Measurements from ENCODE around the gene NRAS. TPM values are rescaled to one million over a fixed set of nuclear protein-coding genes. Genes with fewer than 3 reads are reported as not detected.

Gene NRAS
- polyA plus RNA-seq, 2 donors, result 12.7 to 12.8 TPM

DNA sequence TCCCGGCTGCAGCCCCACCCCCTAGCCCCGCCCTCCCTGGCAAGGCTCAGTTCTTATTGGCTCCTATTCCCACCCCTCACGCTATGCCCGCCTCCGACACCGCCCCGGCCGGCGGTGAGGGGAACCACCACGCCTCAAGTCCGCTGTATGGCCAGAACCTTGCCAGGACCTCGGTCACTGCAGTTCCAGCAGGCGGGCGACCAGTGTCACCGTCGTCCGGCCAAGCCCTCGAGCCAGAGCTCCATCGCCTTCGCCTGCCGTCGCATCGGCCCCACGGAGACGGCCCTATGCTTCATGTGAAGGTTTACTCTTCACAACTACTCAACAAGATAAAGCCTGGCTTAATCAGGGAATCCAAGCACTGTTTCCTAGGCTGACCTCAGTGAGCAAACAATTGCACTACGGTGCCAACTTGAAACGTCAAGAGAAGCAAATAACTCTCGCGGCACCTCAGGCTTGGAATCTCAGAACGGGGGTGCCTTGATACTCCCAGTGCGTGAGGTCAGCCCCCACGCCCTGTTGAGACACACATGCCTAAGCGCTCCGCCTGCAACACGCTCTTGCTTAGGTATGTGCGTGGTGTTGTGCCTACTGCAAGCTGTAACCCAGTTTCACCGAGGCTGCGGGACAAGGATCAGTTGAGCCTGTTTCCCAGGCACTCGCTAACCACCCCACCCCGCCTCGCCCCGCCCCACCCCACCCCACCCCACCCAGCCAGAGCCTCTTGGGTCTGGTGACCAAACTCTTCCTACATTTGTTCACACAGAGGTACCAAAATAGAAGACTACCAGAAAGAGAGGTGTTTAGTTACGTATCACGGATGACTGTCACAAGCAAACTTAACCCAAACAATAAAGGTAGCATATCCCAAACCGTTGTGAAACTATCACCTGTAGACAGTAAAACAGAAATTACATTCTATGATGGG, 46.2 kb downstream of the NRAS start:
- no peaks in the 10 kb centered on the region for H3K9me3 ChIP-seq (ENCODE audit: control insufficient read depth in 2 of 2, insufficient read depth in 1 of 2, low read depth in 1 of 2, low read length in 1 of 2)
- no peaks in the 10 kb centered on the region for H3K36me3 ChIP-seq (ENCODE audit: control insufficient read depth in 2 of 2, insufficient read depth in 2 of 2, low read length in 1 of 2)
- H3K27ac ChIP-seq (ENCODE audit: low read depth in 2 of 2, low read length in 1 of 2), result peak overlapping the region; percentile 86 to 99
- WGBS, 2 donors, result 2 to 4% methylated on average over 44 to 45 of the region's 45 CpGs
- no peaks in the 10 kb centered on the region for H3K27me3 ChIP-seq (ENCODE audit: control insufficient read depth in 1 of 2, insufficient read depth in 2 of 2, low read length in 2 of 2)
- H3K4me3 ChIP-seq (ENCODE audit: low read depth in 1 of 2, low read length in 2 of 2), result peak overlapping the region; percentile 88 to 91
- no peaks in the 10 kb centered on the region for H3K4me1 ChIP-seq (ENCODE audit: control insufficient read depth in 2 of 2, insufficient read depth in 2 of 2, low read length in 1 of 2)

DNA sequence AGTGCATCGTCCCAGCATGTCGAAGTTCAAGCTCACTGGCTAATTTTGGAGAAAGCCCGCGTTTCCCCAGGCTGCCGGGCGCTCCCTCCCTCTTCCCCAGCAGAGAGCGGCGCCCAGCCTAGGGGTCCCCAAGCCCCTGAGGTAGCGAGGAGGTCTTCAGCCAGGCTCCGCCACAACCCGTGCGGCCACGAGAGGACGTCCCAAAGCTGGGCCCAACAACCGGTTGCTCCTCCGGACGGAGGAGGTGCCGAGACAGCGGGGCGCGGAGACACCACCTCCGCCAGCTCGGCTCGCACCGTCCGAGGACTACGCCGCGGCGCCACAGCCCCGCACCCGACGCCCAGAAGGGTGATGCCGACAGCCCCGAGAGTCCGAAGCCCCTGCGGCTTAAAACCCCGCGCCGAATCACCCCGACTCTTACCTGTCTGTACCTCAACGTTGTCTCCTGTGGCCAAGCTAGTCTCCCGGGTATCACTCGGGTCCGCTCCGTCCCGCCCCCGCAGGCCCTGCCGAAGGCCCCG, 46.9 kb downstream of the NRAS start, which contains the start of gene DENND2C:
Gene DENND2C, minus strand, starts transcription at position 488 of the 521 bp plus-strand sequence. CDS start 44,065 bp downstream, outside the sequence.
- Histone ChIP-seq H3K36me3 (ENCODE audit: control insufficient read depth in 2 of 2, insufficient read depth in 2 of 2, low read length in 1 of 2) (no peaks in the 10 kb centered on the region), H3K9me3 (ENCODE audit: control insufficient read depth in 2 of 2, insufficient read depth in 1 of 2, low read depth in 1 of 2, low read length in 1 of 2) (no peaks in the 10 kb centered on the region), H3K4me3 (ENCODE audit: low read depth in 1 of 2, low read length in 2 of 2) (peak within 1 kb of the TSS; percentile 88 to 91), H3K27ac (ENCODE audit: low read depth in 2 of 2, low read length in 1 of 2) (peak within 1 kb of the TSS; percentile 86 to 99), H3K27me3 (ENCODE audit: control insufficient read depth in 1 of 2, insufficient read depth in 2 of 2, low read length in 2 of 2) (no peaks in the 10 kb centered on the region), H3K4me1 (ENCODE audit: control insufficient read depth in 2 of 2, insufficient read depth in 2 of 2, low read length in 1 of 2) (no peaks in the 10 kb centered on the region)
- WGBS, 2 donors, result 1% methylated on average over 49 to 50 of the region's 50 CpGs

- 32 to 34% methylated on average over 13 of the region's 13 CpGs for WGBS, 2 donors
- H3K27ac ChIP-seq (ENCODE audit: low read depth in 2 of 2, low read length in 1 of 2), result peak overlapping the region; percentile 86 to 99
- no peaks in the 10 kb centered on the region for H3K36me3 ChIP-seq (ENCODE audit: control insufficient read depth in 2 of 2, insufficient read depth in 2 of 2, low read length in 1 of 2)
- no peaks in the 10 kb centered on the region for H3K9me3 ChIP-seq (ENCODE audit: control insufficient read depth in 2 of 2, insufficient read depth in 1 of 2, low read depth in 1 of 2, low read length in 1 of 2)
- peak overlapping the region; percentile 88 to 91 for H3K4me3 ChIP-seq (ENCODE audit: low read depth in 1 of 2, low read length in 2 of 2)
- no peaks in the 10 kb centered on the region for H3K27me3 ChIP-seq (ENCODE audit: control insufficient read depth in 1 of 2, insufficient read depth in 2 of 2, low read length in 2 of 2)
- H3K4me1 ChIP-seq (ENCODE audit: control insufficient read depth in 2 of 2, insufficient read depth in 2 of 2, low read length in 1 of 2), result no peaks in the 10 kb centered on the region
These were observed 47.6 kb downstream of the NRAS start for GRCh38 chr1:114668784-114669561.

DNA sequence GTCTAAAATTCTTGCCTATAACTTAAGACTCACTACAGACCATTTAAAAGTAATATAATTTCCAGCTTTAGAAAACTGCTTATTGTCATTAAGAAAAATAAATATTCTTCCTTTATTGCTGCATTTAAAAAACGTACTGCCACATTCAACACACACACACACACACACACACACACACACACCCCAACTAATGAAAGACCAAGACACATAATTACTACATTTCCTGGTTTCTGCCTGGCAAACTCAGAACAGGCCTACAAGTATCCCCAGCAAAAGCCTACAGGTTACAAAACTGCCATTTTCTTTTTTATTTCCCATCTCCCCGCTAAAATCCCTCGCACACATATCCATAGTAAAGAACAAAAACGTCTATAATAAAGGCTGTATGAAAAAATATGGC, 48.2 kb downstream of the NRAS start:
- Histone ChIP-seq H3K4me3 (ENCODE audit: low read depth in 1 of 2, low read length in 2 of 2) (peak overlapping the region in 1 of 2 donors; percentile 88), H3K4me1 (ENCODE audit: control insufficient read depth in 2 of 2, insufficient read depth in 2 of 2, low read length in 1 of 2) (no peaks in the 10 kb centered on the region), H3K27ac (ENCODE audit: low read depth in 2 of 2, low read length in 1 of 2) (peak overlapping the region; percentile 49 to 56), H3K27me3 (ENCODE audit: control insufficient read depth in 1 of 2, insufficient read depth in 2 of 2, low read length in 2 of 2) (no peaks in the 10 kb centered on the region), H3K9me3 (ENCODE audit: control insufficient read depth in 2 of 2, insufficient read depth in 1 of 2, low read depth in 1 of 2, low read length in 1 of 2) (no peaks in the 10 kb centered on the region), H3K36me3 (ENCODE audit: control insufficient read depth in 2 of 2, insufficient read depth in 2 of 2, low read length in 1 of 2) (no peaks in the 10 kb centered on the region)
- WGBS, 2 donors, result 63 to 80% methylated on average over 4 of the region's 4 CpGs

- Histone ChIP-seq H3K27me3 (ENCODE audit: control insufficient read depth in 1 of 2, insufficient read depth in 2 of 2, low read length in 2 of 2) (no peaks in the 10 kb centered on the region), H3K4me3 (ENCODE audit: low read depth in 1 of 2, low read length in 2 of 2) (peak overlapping the region in 1 of 2 donors; percentile 31), H3K27ac (ENCODE audit: low read depth in 2 of 2, low read length in 1 of 2) (no peak overlapping the region), H3K9me3 (ENCODE audit: control insufficient read depth in 2 of 2, insufficient read depth in 1 of 2, low read depth in 1 of 2, low read length in 1 of 2) (no peaks in the 10 kb centered on the region), H3K36me3 (ENCODE audit: control insufficient read depth in 2 of 2, insufficient read depth in 2 of 2, low read length in 1 of 2) (no peaks in the 10 kb centered on the region), H3K4me1 (ENCODE audit: control insufficient read depth in 2 of 2, insufficient read depth in 2 of 2, low read length in 1 of 2) (no peaks in the 10 kb centered on the region)
- 89 to 92% methylated on average over 3 of the region's 3 CpGs for WGBS, 2 donors
These were observed 49.6 kb downstream of the NRAS start for GRCh38 chr1:114666954-114667353.

DNA sequence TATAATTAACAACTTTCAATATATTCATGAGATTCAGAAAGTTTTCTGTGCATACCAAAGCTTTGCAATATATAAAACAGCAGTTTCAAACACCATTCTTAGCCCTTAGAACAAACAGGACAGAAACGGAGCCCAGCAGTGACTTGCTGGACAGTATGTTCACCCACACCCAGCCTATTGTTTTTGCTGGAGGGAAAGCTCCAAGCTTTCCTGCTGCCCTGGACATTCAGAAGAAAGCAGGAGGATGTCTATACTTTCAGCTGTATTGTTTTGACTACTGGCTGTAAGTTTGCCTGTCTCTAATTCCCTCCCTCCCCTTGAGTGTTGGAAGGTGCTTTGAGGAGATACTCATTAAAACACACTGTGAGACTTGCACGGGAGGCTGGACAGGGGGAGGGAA, 56.3 kb downstream of the NRAS start:
- Histone ChIP-seq H3K9me3 (ENCODE audit: control insufficient read depth in 2 of 2, insufficient read depth in 1 of 2, low read depth in 1 of 2, low read length in 1 of 2) (no peaks in the 10 kb centered on the region), H3K27me3 (ENCODE audit: control insufficient read depth in 1 of 2, insufficient read depth in 2 of 2, low read length in 2 of 2) (no peaks in the 10 kb centered on the region), H3K4me1 (ENCODE audit: control insufficient read depth in 2 of 2, insufficient read depth in 2 of 2, low read length in 1 of 2) (no peaks in the 10 kb centered on the region), H3K36me3 (ENCODE audit: control insufficient read depth in 2 of 2, insufficient read depth in 2 of 2, low read length in 1 of 2) (no peaks in the 10 kb centered on the region), H3K4me3 (ENCODE audit: low read depth in 1 of 2, low read length in 2 of 2) (no peak overlapping the region), H3K27ac (ENCODE audit: low read depth in 2 of 2, low read length in 1 of 2) (no peak overlapping the region)
- 32 to 42% methylated on average over 2 of the region's 2 CpGs for WGBS, 2 donors

Other genes starting within 250 kb of the NRAS start
- 10 to 100 TPM in 1 of 2 donors, 1 to 10 TPM in 1; 7.1 to 10.2 TPM for gene TRIM33, start 205.6 kb downstream of the NRAS start, polyA plus RNA-seq
- 10 to 100 TPM; 32.3 to 32.7 TPM for gene BCAS2, start 135.2 kb downstream of the NRAS start, polyA plus RNA-seq
- 10 to 100 TPM; 21.4 to 35.6 TPM for gene DENND2C, start 46.7 kb downstream of the NRAS start, polyA plus RNA-seq
- gene AMPD1, start 21.2 kb downstream of the NRAS start, polyA plus RNA-seq, result under 1 TPM; 0.11 to 0.18 TPM
- 100 to 1,000 TPM in 1 of 2 donors, 10 to 100 TPM in 1; 77.0 to 146 TPM for gene CSDE1, start 41.2 kb upstream of the NRAS start, polyA plus RNA-seq
- 10 to 100 TPM; 13.6 to 16.4 TPM for gene SIKE1, start 63.9 kb upstream of the NRAS start, polyA plus RNA-seq
- gene SYCP1, start 138.1 kb upstream of the NRAS start, polyA plus RNA-seq, result not detected